ENCODE results near the gene TMEM184A.

Gene TMEM184A

DNA sequence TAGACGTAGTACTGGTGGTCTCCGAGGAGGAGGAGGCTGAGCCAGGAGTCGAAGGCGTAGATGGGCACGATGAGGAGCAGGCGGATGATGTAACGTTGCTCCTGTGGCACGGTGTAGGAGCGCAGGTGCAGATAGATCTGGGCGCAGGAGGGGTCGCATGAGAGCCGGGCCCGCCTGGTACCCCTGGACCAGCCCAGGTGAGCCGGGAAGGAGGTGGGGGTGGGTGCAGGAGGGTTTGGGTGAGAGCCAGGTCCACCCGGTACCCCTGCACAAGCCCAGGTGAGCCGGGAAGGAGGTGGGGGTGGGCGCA is 5.2 kb downstream of the TMEM184A start:
- DNase-seq (ENCODE audit: low read depth in 2 of 2): no peak

DNA sequence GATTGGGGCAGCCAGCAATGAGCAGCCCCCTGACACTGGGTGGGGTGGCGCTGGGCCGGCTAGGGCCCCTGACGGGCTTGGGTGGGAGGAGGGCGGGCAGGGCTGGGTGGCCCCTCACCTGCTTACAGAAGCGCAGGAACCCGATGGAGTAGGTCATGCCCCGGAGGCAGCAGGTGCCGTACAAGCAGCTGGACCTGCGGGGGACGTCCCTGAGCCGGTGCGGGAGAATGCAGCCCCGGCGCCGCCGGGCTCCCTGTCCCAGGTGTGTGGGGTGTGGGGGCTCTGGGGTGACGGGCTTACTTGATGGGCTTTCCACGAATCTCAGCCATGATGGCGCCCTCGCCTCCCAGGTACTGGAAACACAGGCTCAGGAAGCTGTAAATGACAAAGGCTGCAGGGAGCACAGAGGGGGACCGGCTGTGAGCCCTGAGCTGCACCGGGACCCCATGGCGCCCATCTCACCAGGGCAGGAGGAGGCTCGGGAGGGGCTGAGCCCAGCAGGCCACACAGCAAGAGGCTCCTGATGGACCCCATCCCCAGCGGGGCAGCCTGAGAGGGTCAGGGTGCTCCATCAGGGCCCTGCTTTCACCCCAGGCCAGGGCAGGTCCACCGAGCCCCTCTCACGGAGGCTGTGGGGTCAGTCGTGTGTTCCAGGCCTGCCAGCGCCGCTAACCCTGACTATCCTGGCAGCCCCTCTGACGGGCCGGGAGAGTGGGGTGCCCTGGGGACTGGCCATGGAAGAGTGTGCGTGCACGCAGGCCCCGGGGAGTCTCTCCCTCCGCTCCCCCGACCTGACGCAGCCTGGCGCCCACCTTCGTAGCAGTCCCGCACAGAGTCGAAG is 5.8 kb downstream of the TMEM184A start:
- no peak for DNase-seq (ENCODE audit: low read depth in 2 of 2)

GRCh38 chr7:1549357-1550004 is 6.5 kb downstream of the TMEM184A start:
- no peak for DNase-seq (ENCODE audit: low read depth in 2 of 2)

GRCh38 chr7:1548944-1549343 is 7.1 kb downstream of the TMEM184A start:
- no peak for DNase-seq (ENCODE audit: low read depth in 2 of 2)

DNA sequence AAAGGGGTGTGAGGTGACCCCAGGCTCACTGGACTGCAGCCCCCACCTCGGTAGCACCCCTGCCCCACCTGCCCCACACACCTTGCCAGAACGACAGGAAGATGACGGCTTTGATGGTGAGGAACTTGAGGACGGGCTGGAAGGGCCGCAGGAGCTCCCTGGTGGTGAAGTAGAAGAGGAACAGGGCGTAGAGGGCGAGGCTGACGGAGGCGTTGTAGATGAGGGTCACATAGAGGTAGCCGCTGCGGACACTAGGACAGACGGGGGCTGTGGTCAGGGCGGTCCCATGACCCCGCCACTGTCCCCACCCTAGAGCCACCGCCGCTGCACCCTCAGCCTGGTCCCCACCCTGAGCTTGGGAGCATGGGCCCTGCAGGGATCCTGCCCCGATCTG is 7.6 kb downstream of the TMEM184A start:
- DNase-seq (ENCODE audit: low read depth in 2 of 2): no peak

DNA sequence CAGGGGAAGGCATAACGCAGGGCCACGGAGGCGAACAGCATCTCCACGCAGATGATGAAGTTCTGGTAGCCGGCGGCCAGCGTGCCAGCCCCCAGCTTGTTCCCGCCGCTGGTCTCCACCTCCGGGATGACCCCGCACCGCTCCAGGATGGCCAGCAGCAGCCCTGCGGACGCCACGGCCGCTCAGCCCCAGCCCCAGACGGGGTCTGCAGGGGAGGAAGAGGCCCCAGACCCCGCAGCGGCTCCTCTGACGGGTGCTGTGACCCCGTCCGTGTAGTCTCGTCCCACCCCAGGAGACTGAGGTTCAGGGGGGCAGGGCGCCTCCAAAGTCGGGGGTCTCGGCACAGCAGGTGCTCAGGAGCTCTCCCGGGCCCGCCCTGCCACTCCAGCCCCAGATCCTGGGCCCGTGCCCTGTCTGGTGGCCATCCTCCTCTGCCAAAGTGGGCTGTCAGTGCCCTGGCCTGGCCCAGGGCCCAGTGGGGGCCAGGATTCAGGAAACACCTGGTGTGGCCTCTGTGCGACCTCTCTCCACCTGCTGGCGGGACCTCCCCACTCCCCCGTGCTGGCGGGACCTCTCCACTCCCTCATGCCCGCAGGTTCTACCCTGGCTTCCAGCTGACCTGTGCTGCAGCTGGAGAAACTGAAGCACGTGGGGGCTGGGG is 8.1 kb downstream of the TMEM184A start:
- no peak for DNase-seq (ENCODE audit: low read depth in 2 of 2)

- no peak for DNase-seq (ENCODE audit: low read depth in 2 of 2)
These were observed 8.9 kb downstream of the TMEM184A start for GRCh38 chr7:1546909-1547776.

DNA sequence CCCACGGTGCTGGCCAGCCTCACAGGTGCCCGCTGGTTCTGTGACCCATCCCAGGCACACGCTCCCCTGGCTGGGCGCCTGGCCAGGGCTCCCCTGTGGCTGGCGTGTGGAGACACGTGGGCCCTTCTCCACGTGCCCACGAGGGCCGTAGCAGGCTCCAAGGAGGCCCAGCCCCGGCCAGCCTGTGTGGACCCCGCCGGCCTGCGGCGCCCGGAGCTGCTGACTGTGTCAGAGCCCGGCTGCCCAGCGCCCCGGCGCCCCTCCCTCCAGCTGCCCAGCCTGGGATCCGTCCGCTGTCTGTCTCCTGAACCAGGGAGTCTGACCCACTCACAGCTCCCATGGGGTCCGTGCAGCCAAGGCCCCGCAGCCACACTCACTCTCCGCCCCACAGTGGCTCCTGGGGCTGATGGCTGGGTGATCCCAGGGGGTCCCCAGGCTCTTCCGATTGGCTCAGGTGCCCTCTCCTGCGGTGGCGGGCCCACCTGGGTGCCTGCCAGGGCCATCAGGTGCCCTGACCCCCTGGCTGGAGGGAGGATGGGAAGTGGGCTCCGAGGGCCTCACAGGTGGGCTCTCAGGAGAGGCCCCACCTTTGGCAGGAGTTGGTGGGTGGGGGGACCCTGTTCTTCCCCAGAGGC is 9.6 kb downstream of the TMEM184A start:
- no peak for DNase-seq (ENCODE audit: low read depth in 2 of 2)

DNA sequence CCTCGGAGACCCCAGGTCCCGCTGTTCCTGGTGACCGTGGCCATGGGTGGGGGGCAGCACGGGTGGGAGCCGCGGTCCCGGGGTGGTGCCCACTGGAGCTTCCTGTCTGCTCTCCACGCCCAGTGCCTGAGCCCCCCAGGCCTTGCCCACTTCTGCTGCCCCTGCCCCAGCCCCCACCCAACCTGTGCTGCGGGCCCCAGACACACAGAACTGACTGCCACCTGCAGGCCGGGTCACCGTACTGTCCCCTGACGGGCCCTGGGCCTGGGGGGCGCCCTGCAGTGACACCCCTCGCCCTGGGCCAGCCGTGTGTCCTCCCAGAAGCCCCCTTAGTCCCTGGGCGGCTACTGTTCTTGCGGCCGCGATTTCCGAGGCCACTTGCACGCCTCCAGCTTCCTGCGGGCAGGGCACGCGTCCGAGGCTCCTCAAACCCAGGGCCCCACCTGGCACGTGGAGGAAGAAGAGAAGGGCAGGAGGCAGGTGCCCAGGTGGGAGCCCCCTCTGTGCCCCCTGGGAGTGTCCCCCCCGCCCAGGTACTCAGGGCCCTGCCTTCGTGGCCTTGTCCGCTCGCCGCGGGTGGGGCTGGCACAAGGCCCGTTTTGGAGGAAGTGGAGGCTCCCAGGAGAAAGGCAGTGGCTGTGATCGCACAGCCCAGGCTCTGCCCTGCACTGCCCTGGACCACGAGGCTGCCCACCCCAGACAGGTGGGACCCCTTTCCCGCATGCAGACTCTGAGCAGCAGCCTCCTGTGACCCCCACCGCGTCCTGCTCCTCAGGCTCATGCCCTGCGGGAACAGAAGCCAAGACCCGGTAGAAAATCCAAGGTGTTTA is 10.4 kb downstream of the TMEM184A start:
- DNase-seq (ENCODE audit: low read depth in 2 of 2): no peak

- DNase-seq (ENCODE audit: low read depth in 2 of 2): no peak
These were observed 11.0 kb downstream of the TMEM184A start for GRCh38 chr7:1544896-1545416.

- DNase-seq (ENCODE audit: low read depth in 2 of 2): no peak
These were observed 11.7 kb downstream of the TMEM184A start for GRCh38 chr7:1544178-1544895.

GRCh38 chr7:1543826-1544177 is 12.2 kb downstream of the TMEM184A start:
- no peak for DNase-seq (ENCODE audit: low read depth in 2 of 2)

- DNase-seq (ENCODE audit: low read depth in 2 of 2): no peak
These were observed 12.9 kb downstream of the TMEM184A start for GRCh38 chr7:1542841-1543747.

DNA sequence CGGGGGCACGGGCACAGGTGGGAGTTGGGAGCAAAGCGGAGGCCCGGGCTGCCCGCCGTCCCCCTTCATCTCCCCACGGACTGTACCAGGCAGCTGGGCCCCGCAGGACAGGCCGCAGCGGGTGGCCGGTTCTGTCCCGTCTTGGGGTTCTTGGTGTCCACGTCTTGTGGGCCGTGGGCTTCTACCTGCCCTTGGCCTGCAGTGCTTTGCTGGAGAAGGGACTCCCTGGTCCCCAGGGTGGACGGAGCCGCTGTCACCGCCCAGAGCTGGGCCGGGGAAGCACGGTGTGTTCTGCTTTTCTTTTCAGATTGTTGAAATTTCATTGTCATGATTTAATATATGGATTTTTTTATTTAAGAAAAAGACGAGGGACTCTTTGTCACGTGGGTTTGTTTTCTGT is 13.7 kb downstream of the TMEM184A start:
- DNase-seq (ENCODE audit: low read depth in 2 of 2): no peak

GRCh38 chr7:1541431-1542162 is 14.4 kb downstream of the TMEM184A start:
- no peak for DNase-seq (ENCODE audit: low read depth in 2 of 2)

GRCh38 chr7:1540776-1541271 is 15.2 kb downstream of the TMEM184A start:
- no peak for DNase-seq (ENCODE audit: low read depth in 2 of 2)

- DNase-seq (ENCODE audit: low read depth in 2 of 2): no peak
These were observed 15.9 kb downstream of the TMEM184A start for GRCh38 chr7:1539882-1540775.

Measured in stimulated activated CD8-positive, alpha-beta memory T cell treated with anti-CD3 and anti-CD28 coated beads, Interleukin-7, amount 100 ng/mL, for 4 hours (primary cell).